Bronchial epithelial cell (primary cell): Measurements from ENCODE around the gene CD69. TPM values are rescaled to one million over a fixed set of nuclear protein-coding genes. Genes with fewer than 3 reads are reported as not detected.
"Not testable (repeated sequence)": the region's sequence is repeated elsewhere in the genome, so short reads cannot be mapped to it uniquely, and the experiment has no call there.

ENCODE experiments used
- DNase-seq: peaks from one replicate; pipeline ENCODE4 v3.0.0-alpha.2; 2010; ENCODE audit warnings: low read depth
- FAIRE-seq: peaks from 2 replicates; lab custom pipeline; 2011; peaks lifted over from hg19 to GRCh38; lab: Jason Lieb, UNC
- H3K27me3 ChIP-seq: 2 replicates; pipeline ENCODE4 v1.5.1; 2011; ENCODE audit warnings: low read length; ENCODE audit not compliant: control insufficient read depth, insufficient read depth
- H3K36me3 ChIP-seq: 2 replicates; pipeline ENCODE4 v1.5.1; 2011; ENCODE audit warnings: low read length; ENCODE audit not compliant: control insufficient read depth, insufficient read depth
- H3K4me3 ChIP-seq: 2 replicates; pipeline ENCODE4 v1.5.1; 2011; ENCODE audit warnings: mild to moderate bottlenecking, low read depth, low read length, control low read depth
- total RNA-seq: library from RNA; depleted of rRNA; stranded (reverse); fragments of >200 nt; gene quantifications from 2 replicates; pipeline ENCODE4 v1.2.1, GENCODE V29; 2014
- TF ChIP-seq, protein P1 (sequence below): IDR thresholded peaks from 2 replicates; pipeline ENCODE4 v1.5.1; 2011; ENCODE audit warnings: mild to moderate bottlenecking, moderate library complexity, low read length, control low read depth, inconsistent platforms; ENCODE audit not compliant: insufficient read depth, severe bottlenecking

Gene CD69
- total RNA-seq, 1 donor from 2014 or later: not detected

- FAIRE-seq: no peak
- H3K4me3 ChIP-seq: no peak overlapping the region
- H3K27me3 ChIP-seq: no peaks in the 10 kb centered on the region
- TF ChIP-seq, protein P1, sequence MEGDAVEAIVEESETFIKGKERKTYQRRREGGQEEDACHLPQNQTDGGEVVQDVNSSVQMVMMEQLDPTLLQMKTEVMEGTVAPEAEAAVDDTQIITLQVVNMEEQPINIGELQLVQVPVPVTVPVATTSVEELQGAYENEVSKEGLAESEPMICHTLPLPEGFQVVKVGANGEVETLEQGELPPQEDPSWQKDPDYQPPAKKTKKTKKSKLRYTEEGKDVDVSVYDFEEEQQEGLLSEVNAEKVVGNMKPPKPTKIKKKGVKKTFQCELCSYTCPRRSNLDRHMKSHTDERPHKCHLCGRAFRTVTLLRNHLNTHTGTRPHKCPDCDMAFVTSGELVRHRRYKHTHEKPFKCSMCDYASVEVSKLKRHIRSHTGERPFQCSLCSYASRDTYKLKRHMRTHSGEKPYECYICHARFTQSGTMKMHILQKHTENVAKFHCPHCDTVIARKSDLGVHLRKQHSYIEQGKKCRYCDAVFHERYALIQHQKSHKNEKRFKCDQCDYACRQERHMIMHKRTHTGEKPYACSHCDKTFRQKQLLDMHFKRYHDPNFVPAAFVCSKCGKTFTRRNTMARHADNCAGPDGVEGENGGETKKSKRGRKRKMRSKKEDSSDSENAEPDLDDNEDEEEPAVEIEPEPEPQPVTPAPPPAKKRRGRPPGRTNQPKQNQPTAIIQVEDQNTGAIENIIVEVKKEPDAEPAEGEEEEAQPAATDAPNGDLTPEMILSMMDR: no peak
- DNase-seq: no peak
- H3K36me3 ChIP-seq: no peaks in the 10 kb centered on the region
Measured at GRCh38 chr12:9719790-9720189, 40.9 kb downstream of the CD69 start.

DNA sequence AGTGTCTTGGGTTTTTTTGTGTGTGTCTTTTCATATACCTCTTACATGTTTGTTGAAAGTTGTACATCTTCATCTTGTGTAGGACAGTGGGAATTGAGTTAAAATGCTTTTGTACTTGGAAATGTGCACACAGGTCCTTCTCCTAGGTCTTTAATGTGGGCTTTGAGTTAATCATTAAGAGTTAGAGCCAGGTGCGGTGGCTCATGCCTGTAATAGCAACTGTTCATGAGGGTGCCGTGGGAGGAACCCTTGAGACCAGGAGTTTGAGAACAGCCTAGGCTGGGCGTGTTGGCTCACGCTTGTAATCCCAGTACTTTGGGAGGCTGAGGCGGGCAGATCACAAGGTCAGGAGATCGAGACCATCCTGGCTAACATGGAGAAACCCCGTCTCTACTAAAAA, 41.7 kb downstream of the CD69 start:
- Histone ChIP-seq H3K27me3 (no peaks in the 10 kb centered on the region), H3K36me3 (no peaks in the 10 kb centered on the region), H3K4me3 (no peak overlapping the region)
- DNase-seq (no peak), FAIRE-seq (no peak)
- TF ChIP-seq, protein P1: no peak

GRCh38 chr12:9717070-9717925, 43.4 kb downstream of the CD69 start:
- DNase-seq: no peak
- Histone ChIP-seq H3K4me3 (no peak overlapping the region), H3K27me3 (no peaks in the 10 kb centered on the region), H3K36me3 (no peaks in the 10 kb centered on the region)
- no peak for FAIRE-seq
- TF ChIP-seq, protein P1: no peak

GRCh38 chr12:9713032-9713558, 47.6 kb downstream of the CD69 start:
- not testable (repeated sequence) for FAIRE-seq, H3K36me3 ChIP-seq

GRCh38 chr12:9711664-9712063, 49.0 kb downstream of the CD69 start:
- no peak for FAIRE-seq

More at GRCh38 chr12:9713032-9713558, 47.6 kb downstream of the CD69 start:
- not testable (repeated sequence) for H3K4me3 ChIP-seq, H3K27me3 ChIP-seq, DNase-seq

More at GRCh38 chr12:9711664-9712063, 49.0 kb downstream of the CD69 start:
- TF ChIP-seq, protein P1: no peak
- Histone ChIP-seq H3K27me3 (no peaks in the 10 kb centered on the region), H3K36me3 (no peaks in the 10 kb centered on the region), H3K4me3 (no peak overlapping the region)
- DNase-seq: no peak
